ENCODE results near the gene PARS2.

DNA sequence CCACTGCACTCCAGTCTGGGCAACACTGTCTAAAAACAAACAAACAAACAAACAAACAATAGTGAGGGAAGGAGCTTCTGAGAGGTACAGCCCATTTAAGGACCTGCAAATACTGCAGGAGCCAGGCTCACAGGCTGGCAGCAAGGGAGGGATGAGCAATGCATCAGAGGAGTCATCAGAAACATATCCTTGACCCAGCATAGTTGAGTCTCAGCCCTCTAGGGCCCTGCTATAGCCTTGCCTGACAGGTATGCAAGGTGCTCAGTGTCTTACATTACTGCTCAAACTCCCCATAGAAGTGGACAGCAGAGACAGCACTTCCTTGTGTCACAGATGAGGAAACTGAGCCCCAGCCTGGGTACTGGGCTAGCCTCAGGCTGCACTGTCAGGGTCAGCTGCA lies 55.9 kb downstream of the PARS2 start:
- TF ChIP-seq, protein P1, sequence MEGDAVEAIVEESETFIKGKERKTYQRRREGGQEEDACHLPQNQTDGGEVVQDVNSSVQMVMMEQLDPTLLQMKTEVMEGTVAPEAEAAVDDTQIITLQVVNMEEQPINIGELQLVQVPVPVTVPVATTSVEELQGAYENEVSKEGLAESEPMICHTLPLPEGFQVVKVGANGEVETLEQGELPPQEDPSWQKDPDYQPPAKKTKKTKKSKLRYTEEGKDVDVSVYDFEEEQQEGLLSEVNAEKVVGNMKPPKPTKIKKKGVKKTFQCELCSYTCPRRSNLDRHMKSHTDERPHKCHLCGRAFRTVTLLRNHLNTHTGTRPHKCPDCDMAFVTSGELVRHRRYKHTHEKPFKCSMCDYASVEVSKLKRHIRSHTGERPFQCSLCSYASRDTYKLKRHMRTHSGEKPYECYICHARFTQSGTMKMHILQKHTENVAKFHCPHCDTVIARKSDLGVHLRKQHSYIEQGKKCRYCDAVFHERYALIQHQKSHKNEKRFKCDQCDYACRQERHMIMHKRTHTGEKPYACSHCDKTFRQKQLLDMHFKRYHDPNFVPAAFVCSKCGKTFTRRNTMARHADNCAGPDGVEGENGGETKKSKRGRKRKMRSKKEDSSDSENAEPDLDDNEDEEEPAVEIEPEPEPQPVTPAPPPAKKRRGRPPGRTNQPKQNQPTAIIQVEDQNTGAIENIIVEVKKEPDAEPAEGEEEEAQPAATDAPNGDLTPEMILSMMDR (IDR thresholded peaks at IDR 0.05): no peak
- TF ChIP-seq POLR2A (IDR thresholded peaks at IDR 0.05): no peak

All from prostate gland (tissue), 2 donors.